GM19395 (cell line): ENCODE results near the gene FRMD1.

Source experiments
- ATAC-seq: cut with Tn5 transposase; IDR thresholded peaks from one replicate; pipeline ENCODE4 v1.9.1; 2021; ENCODE audit warnings: mild to moderate bottlenecking, moderate library complexity; ENCODE audit not compliant: unreplicated experiment

The FRMD1 gene

GRCh38 chr6:168044521-168045130 lies 34.4 kb downstream of the FRMD1 start:
- ATAC-seq: no peak

- no peak for ATAC-seq
These were observed 35.1 kb downstream of the FRMD1 start for GRCh38 chr6:168043848-168044415.

- no peak for ATAC-seq
These were observed 35.7 kb downstream of the FRMD1 start for GRCh38 chr6:168043193-168043847.

GRCh38 chr6:168042426-168043192 lies 36.4 kb downstream of the FRMD1 start:
- no peak for ATAC-seq

DNA sequence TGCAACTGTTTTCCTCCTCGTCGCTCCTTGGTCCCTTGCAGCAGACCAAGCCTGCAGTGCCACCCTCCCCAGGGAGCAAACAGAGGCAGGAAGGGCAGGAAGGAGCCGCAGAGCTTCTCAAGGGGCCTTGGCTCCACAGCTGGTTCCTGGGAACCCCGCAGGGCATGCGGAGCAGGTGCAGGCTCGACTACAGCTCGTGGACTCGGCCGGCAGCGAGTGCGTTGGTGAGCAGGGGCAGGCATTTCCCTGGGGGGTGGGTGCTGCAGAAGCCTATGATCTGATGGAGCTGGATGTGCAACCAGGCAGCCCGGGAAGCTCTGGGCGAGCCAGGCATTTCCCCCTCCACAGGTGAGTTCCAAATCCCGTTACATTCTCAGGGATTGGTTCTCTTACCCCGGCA lies 37.1 kb downstream of the FRMD1 start:
- no peak for ATAC-seq

- no peak for ATAC-seq
These were observed 38.0 kb downstream of the FRMD1 start for GRCh38 chr6:168040856-168041496.

- ATAC-seq: no peak
These were observed 39.2 kb downstream of the FRMD1 start for GRCh38 chr6:168039849-168040248.

GRCh38 chr6:168039301-168039700 lies 39.7 kb downstream of the FRMD1 start:
- no peak for ATAC-seq

GRCh38 chr6:168038576-168039140 lies 40.4 kb downstream of the FRMD1 start:
- no peak for ATAC-seq

DNA sequence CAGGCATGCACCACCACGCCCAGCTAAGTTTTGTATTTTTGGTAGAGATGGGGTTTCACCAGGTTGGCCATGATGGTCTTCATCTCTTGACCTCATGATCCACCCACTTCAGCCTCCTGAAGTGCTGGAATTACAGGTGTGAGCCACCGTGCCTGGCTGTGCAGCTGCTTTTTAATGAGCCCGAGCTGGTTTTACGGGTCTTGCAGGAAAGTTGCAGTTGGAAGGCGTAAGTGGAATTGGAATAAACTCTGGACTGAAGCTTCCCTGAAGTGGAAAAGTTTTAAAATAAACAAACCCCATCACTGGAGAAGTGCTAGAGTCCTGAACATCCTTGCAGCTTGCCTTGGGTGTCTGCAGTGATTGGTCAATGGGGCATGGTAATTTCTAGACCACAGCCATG lies 41.2 kb downstream of the FRMD1 start:
- no peak for ATAC-seq

DNA sequence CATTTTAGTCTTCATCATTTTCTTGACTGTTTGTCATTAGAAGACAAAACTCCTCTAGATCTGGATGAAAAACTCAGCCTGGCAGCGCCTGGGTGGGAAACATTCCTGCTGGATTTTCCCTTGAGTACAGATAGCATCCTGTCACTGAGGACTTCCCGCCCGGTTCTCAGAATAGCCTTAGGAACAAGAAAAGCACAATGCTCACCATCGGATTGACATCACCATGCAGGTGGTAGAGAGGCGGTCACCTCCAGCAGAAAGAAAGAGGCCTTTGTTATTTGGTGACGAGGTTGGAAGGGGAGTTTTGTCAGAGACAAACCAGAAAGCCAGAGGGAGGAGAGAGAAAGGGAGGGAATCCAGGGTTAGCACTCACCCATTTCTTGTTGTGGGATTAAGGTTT lies 41.8 kb downstream of the FRMD1 start:
- ATAC-seq: no peak

DNA sequence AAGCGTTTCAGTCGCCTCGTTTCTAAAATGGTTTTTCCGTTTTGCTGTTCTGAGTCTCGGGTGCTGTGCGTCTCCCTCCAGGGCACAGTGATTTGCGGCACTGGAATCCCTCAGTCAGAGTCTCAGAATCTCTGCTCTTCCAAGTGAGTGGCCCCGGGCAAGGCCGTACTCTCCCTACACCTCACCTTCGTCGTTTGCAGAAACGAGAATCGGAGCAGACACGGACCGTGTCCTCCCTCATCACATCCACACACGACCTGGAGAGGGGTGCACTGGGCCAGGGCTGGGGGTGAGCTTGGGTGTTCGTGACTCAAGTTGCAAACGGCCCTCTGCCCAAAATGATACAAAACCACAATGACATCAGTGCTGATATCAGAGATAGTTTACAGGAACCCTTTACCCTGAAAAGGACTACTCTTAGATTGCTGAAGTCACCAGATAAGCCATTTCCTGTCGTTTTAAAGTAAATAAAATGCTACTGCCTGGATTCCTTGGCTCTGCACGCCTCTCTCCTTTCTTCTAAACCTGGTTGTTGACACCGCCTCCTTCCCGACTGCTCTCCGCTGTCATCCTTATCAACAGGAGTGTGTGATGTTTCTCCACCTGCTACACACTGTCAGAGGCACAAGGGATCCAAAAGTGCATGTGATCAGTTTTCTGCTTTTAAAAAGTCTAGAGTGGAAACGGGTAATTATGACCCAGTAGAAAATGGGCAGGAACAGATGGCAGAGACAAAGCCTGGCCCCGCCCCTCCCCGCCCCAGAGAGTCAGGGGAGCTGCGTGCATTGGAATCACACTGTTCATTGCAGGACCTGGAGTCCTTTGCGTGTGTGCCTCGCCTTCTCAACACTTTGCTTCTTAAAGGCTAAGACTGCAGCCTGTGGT lies 43.1 kb downstream of the FRMD1 start:
- ATAC-seq: no peak

GRCh38 chr6:168035098-168035660 lies 43.8 kb downstream of the FRMD1 start:
- no peak for ATAC-seq

GRCh38 chr6:168034537-168034936 lies 44.5 kb downstream of the FRMD1 start:
- ATAC-seq: no peak

DNA sequence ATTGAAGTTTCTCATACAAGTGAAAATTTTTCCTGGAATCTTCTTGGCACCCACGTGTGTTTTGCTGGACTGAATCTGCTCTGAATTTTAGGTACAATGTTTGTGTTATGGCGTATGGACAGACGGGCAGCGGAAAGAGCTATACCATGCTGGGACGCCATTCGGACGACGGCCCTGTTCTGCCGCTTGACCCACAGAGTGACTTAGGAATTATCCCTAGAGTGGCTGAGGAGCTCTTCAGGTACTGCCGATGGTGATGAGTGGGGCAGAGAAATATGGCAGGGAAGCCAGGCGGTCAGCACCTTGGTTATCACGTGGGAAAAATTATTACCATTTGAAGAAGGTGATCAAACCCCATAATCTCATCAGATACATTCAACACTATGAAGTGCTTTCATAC lies 45.2 kb downstream of the FRMD1 start:
- ATAC-seq: no peak

DNA sequence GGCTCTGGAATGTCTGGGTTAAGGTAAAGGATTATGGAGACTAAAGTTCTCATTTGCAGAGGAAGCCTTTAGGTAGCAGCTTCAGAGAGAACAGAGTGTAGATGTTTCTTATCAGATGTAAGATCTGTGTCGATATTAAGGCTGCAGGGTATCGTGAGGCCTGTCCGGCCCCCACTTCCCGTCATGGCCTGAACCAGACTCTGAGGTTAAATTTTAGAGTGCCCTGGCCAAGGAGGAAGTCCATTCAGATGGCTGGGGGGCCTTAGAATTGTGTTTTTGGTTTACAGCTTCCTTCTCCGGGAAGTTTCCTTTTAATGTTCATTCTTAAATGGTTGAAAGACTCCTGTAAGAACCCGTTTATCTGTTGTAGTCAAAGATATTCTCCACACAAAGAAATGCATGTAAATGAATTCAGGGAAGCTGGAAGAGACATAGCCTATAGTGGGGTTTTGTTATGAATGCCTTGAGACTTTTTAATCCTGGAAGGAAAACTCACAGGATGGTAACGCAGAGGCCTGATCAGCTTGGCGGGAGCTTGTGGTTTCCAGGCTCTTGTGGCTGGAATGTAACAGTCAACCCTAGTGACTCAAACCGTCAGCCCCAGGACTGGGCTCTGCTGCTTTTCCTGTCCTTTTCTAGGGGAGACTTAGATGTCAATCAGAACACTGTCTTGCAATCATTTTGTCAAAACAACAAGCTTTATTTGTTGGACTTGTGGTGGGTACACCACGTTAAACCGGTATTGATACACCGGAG lies 46.8 kb downstream of the FRMD1 start:
- ATAC-seq: no peak

DNA sequence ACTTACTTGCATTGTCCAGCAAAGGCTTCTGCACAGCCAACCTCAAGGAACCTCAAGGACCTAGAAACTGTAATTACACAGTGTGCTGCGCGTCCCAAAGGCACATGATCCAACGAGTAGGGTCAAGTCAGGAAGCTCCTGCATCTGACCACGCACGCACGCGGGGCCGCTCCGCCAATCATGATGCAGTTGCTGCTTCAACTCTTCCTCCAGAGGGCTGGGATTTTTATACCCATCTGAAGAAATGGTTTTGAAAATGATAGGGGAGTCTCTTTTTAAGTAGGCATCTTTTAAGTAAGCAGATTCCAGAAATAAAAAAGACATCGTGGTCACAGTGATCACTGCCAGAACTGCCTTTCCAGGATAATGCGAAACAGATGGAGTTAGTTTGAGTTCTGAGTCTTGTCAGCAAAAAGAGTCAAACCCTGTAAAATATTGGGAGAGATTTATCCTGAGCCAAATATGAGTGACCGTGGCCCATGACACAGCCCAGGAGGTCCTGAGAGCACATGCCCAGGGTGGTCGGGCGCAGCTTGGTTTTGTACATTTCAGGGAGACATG lies 47.5 kb downstream of the FRMD1 start:
- ATAC-seq: no peak

DNA sequence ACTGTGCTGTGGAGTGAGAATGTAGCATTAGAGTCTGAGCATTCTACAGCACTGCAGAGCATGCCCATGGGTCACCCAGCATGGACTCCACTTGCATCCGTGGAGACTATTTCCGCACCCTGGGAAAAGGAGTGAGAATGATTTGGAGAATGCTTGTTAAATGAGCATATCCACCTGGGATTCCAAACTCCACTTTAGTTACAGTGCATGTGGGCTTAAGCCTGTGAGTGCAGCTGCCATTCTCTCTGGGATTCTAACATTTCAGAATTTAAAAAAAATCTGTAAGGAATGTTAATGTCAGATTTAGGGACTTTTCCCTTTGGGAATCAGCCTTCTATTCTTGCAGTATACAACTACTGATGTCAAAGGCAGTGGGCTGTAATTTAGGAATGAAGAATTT lies 48.1 kb downstream of the FRMD1 start:
- ATAC-seq: no peak
